ENCODE measurements around the gene DLG1. TPM values are rescaled to one million over a fixed set of nuclear protein-coding genes. Genes with fewer than 3 reads are reported as not detected.
A peak's percentile ranks its signal among the peaks of the same experiment; 100 is the strongest.

DLG1 gene
- total RNA-seq, 1 donor from 2014 or later = 80.2 TPM

- Histone ChIP-seq H3K27me3 (ENCODE audit: low read depth) (no peaks in the 10 kb centered on the region), H3K27ac (no peak overlapping the region), H3K36me3 (no peaks in the 10 kb centered on the region), H3K4me1 (no peaks in the 10 kb centered on the region), H3K9me3 (no peaks in the 10 kb centered on the region), H3K4me3 (no peak overlapping the region)
- DNase-seq = no peak
- TF ChIP-seq CTCF (IDR thresholded peaks at IDR 0.05) = no peak
- intact Hi-C loops (cut with DNase I) = no loop called here
- peak in 1 of 2 donors; percentile 37 for ATAC-seq
Observed at GRCh38 chr3:197317250-197317963, 19.0 kb upstream of the DLG1 start.

- intact Hi-C loops (cut with DNase I) = no loop called here
- ATAC-seq = no peak
- no peak overlapping the region for H3K27ac ChIP-seq
- no peak for DNase-seq
- H3K4me1 ChIP-seq = peaks cover 12% of the 10 kb centered on the region
- H3K36me3 ChIP-seq = no peaks in the 10 kb centered on the region
- TF ChIP-seq CTCF (IDR thresholded peaks at IDR 0.05) = no peak
- H3K9me3 ChIP-seq = no peaks in the 10 kb centered on the region
- H3K4me3 ChIP-seq = no peak overlapping the region
- no peaks in the 10 kb centered on the region for H3K27me3 ChIP-seq (ENCODE audit: low read depth)
Observed at GRCh38 chr3:197312431-197312830, 14.0 kb upstream of the DLG1 start.

- no peak for ATAC-seq
Observed at GRCh38 chr3:197311591-197311990, 13.2 kb upstream of the DLG1 start.

GRCh38 chr3:197309528-197310361 lies 11.3 kb upstream of the DLG1 start:
- no peak for TF ChIP-seq CTCF (IDR thresholded peaks at IDR 0.05)
- H3K27ac ChIP-seq = no peak overlapping the region
- H3K27me3 ChIP-seq (ENCODE audit: low read depth) = no peaks in the 10 kb centered on the region
- ATAC-seq = peak; percentile 67 to 76
- no peak overlapping the region for H3K4me3 ChIP-seq
- intact Hi-C loops (cut with DNase I) = no loop called here
- no peaks in the 10 kb centered on the region for H3K36me3 ChIP-seq
- peaks cover 12% of the 10 kb centered on the region for H3K4me1 ChIP-seq
- no peak for DNase-seq
- no peaks in the 10 kb centered on the region for H3K9me3 ChIP-seq

More at GRCh38 chr3:197311591-197311990, 13.2 kb upstream of the DLG1 start:
- H3K36me3 ChIP-seq = no peaks in the 10 kb centered on the region
- no peak for TF ChIP-seq CTCF (IDR thresholded peaks at IDR 0.05)
- no peaks in the 10 kb centered on the region for H3K27me3 ChIP-seq (ENCODE audit: low read depth)
- H3K27ac ChIP-seq = no peak overlapping the region
- no peaks in the 10 kb centered on the region for H3K9me3 ChIP-seq
- intact Hi-C loops (cut with DNase I) = no loop called here
- peaks cover 12% of the 10 kb centered on the region for H3K4me1 ChIP-seq
- DNase-seq = no peak
- H3K4me3 ChIP-seq = no peak overlapping the region

GRCh38 chr3:197308591-197308990 lies 10.2 kb upstream of the DLG1 start:
- DNase-seq (no peak), ATAC-seq (no peak)
- H3K27me3 ChIP-seq (ENCODE audit: low read depth) = no peaks in the 10 kb centered on the region
- peaks cover 12% of the 10 kb centered on the region for H3K4me1 ChIP-seq
- no peak for TF ChIP-seq CTCF (IDR thresholded peaks at IDR 0.05)
- H3K9me3 ChIP-seq = no peaks in the 10 kb centered on the region
- H3K36me3 ChIP-seq = no peaks in the 10 kb centered on the region
- intact Hi-C loops (cut with DNase I) = no loop called here
- no peak overlapping the region for H3K4me3 ChIP-seq
- no peak overlapping the region for H3K27ac ChIP-seq

Data from lower lobe of right lung (tissue), 2 donors.